OCI-M2 (cell line): ENCODE data around the gene DMRTC2.

Source experiments
- DNase-seq: peaks from one replicate; lab custom pipeline; 2025; ENCODE audit not compliant: unreplicated experiment; lab: John Stamatoyannopoulos, UW

Gene DMRTC2

DNA sequence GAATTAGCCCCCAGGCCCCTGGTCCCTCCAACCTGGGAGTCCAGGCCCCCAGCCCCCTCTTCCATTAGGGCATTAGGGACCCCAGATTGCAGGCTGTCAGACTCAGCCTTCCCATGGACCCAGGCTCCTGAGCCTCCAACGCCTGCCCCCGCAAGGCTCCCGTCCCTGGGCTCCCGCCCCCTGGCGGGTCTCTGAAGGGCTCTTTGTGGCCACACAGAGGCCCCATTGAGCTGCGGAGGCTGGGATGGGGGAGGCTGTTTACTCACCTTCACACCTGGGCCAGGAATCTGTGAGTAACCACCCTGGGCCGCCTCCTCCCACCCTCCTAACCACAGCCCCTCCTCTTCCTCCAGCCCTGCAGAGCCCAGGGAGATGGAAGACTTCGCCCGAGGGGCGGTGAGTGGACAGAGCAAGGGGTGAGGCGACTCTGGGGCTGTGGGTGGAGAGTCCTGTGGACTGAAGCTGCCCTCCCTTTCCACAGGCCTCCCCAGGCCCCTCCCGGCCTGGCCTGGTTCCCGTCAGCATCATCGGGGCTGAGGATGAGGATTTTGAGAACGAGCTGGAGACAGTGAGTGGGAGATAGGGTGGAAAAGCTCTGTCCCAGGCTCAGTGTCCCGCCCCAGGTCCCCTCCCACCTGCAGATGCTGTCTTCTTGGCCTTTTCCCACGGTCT, 43.0 kb downstream of the DMRTC2 start:
- no peak for DNase-seq

GRCh38 chr19:41888926-41889325, 44.1 kb downstream of the DMRTC2 start:
- DNase-seq, result no peak

- DNase-seq, result no peak
Measured at GRCh38 chr19:41889896-41890295, 45.1 kb downstream of the DMRTC2 start.

DNA sequence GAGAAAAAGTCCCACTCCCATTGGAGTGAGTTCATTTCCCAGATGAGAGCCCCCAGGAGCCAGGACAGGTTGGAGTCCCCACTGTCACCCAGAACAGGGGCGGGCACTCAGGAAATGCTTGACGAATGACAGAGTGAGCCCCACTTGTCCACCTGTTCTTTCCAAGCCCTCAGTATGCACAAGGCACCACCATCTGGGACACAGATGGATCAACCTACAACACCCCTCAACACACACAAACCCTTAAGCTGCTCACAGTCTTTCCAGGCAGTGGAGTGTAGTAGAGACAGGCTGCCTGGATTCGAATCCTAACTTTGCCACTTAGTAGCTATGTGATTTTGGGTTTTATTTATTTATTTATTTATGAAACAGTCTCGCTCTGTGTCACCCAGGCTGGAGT, 46.1 kb downstream of the DMRTC2 start:
- no peak for DNase-seq

GRCh38 chr19:41892173-41892902, 47.5 kb downstream of the DMRTC2 start:
- DNase-seq, result no peak

GRCh38 chr19:41893899-41894298, 49.1 kb downstream of the DMRTC2 start:
- no peak for DNase-seq

DNA sequence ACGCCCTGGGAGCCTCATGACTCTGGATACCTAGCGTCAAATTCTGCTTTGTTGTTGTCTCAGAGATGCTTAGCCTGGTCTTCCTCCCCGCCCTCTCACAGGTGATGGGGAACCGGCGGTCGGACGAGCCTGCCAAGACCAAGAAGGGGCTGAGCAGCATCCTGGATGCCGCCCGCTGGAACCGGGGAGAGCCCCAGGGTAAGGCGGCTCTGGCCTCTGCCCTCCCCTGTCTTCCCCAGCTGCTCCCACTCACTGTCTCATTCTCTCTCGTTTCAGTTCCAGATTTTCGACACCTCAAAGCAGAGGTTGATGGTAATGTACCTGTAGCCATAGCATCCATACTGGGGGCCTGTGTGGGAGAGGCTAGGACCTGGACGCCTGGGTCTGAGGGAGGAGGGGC, 49.5 kb downstream of the DMRTC2 start:
- no peak for DNase-seq

- DNase-seq, result no peak
Measured at GRCh38 chr19:41895745-41896580, 51.1 kb downstream of the DMRTC2 start.

GRCh38 chr19:41896581-41896942, 51.7 kb downstream of the DMRTC2 start:
- no peak for DNase-seq

GRCh38 chr19:41897181-41897580, 52.3 kb downstream of the DMRTC2 start:
- DNase-seq, result no peak

DNA sequence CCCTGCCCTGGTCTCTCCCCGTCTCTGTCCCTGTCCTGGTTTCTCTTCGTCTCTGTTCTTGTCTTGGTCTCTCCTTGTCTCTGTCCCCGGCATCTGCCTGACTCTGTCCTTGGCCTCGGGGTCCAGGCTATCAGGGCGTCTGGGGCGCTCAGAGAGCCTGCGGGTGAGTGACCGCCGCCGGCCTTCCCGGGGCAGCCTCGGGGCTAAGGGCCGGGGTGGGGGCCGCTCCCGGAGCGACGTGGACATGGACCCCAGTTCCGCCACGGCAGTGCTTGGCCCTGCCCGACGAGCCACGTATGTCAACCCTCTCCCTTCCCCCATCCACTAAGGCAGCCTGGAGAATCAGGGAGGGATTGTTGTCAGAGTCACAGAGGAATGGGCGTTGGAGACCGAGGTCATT, 53.0 kb downstream of the DMRTC2 start:
- DNase-seq, result no peak

GRCh38 chr19:41898235-41898634, 53.4 kb downstream of the DMRTC2 start:
- no peak for DNase-seq
